Aorta (tissue), 5 donors: ENCODE measurements around the gene MEGF11. TPM values are rescaled to one million over a fixed set of nuclear protein-coding genes. Genes with fewer than 3 reads are reported as not detected.

ENCODE experiments used
- ATAC-seq: fragments of 200-7000 bp; cut with Tn5 transposase; one replicate; pipeline ENCODE4 v1.9.1; 2022; ENCODE audit warnings: moderate library complexity; ENCODE audit not compliant: low FRiP score
- DNase-seq, 2 donors: peaks; one replicate each; pipeline ENCODE4 v3.0.0-alpha.2; 2020
- H3K27ac ChIP-seq, 2 donors: one replicate each; pipeline ENCODE4 v1.5.1; 2013; ENCODE audit warnings: low read length in 2 of 2, mild to moderate bottlenecking in 2 of 2, moderate library complexity in 2 of 2, control low read depth in 1 of 2, inconsistent platforms in 1 of 2, low read depth in 1 of 2
- H3K27me3 ChIP-seq, 2 donors: one replicate each; pipeline ENCODE4 v1.6.1; 2013; ENCODE audit warnings: control low read depth in 1 of 2, low read length in 1 of 2, mild to moderate bottlenecking in 1 of 2, moderate library complexity in 1 of 2; ENCODE audit not compliant: insufficient read depth in 2 of 2, control insufficient read depth in 1 of 2
- H3K36me3 ChIP-seq, 2 donors: one replicate each; pipeline ENCODE4 v1.6.1; 2013; ENCODE audit warnings: control low read depth in 1 of 2, low read length in 1 of 2, mild to moderate bottlenecking in 1 of 2; ENCODE audit not compliant: insufficient read depth in 2 of 2, control insufficient read depth in 1 of 2
- H3K4me1 ChIP-seq, 2 donors: one replicate each; pipeline ENCODE4 v1.6.1; 2013; ENCODE audit warnings: low read length in 2 of 2, control low read depth in 1 of 2, mild to moderate bottlenecking in 1 of 2, moderate library complexity in 1 of 2; ENCODE audit not compliant: insufficient read depth in 2 of 2, control insufficient read depth in 1 of 2
- H3K4me3 ChIP-seq, 2 donors: one replicate each; pipeline ENCODE4 v1.5.1; 2013; ENCODE audit warnings: low read length in 2 of 2, control low read depth in 1 of 2, mild to moderate bottlenecking in 1 of 2
- H3K9me3 ChIP-seq: one replicate; pipeline ENCODE4 v1.6.1; 2013; ENCODE audit warnings: mild to moderate bottlenecking, low read length; ENCODE audit not compliant: control insufficient read depth
- WGBS, 2 donors: extraction: QIAGEN DNeasy Blood & Tissue Kit; methylation state at CpG; one replicate each; pipeline ENCODE4 v1.1.7; 2013; 5-methylcytosine and 5-hydroxymethylcytosine counted together
- intact Hi-C, 2 donors: fragments of 100-400 bp; cut with DNase I; formaldehyde crosslinking; loops; one replicate each; pipeline versions ENCODE4 v1.14.2 to v1.15.0; 2022
- polyA plus RNA-seq, 2 donors: library from polyadenylated mRNA; stranded (reverse); fragments of 200-250 nt; gene quantifications; one replicate each; pipeline ENCODE4 v1.2.3, GENCODE V29; 2013
- total RNA-seq, 2 donors: library from RNA; stranded (reverse); fragmentation: NEBNext Ultra II Directional; extraction: Animal tissue kit (Norgen Biotek cat#: 25700); gene quantifications; one replicate each; pipeline ENCODE4 v1.2.1, GENCODE V29; 2021
- donor health status: healthy with polysubstance abuse.
- donor health status: Bipolar disorder and iron deficiency.
- donor health status: DM: no; HTN: no; CAD: no.
- donor health status: DM: no; HTN: no; CAD: no.
- donor health status: DM: yes; HTN: yes; CAD: no.

MEGF11 gene
- total and polyA plus RNA-seq, 4 donors: not detected

GRCh38 chr15:66193066-66193465, 60.5 kb downstream of the MEGF11 start:
- ATAC-seq (no peak), DNase-seq (no peak)
- Histone ChIP-seq H3K27ac (no peak overlapping the region), H3K36me3 (no peaks in the 10 kb centered on the region), H3K27me3 (peaks cover 0 to 2% of the 10 kb centered on the region in 2 donors), H3K4me3 (no peak overlapping the region), H3K4me1 (no peaks in the 10 kb centered on the region), H3K9me3 (no peaks in the 10 kb centered on the region)
- 82 to 92% methylated on average over 3 of the region's 3 CpGs for WGBS, 2 donors
- intact Hi-C loops: no loop called here

GRCh38 chr15:66190746-66191145, 62.8 kb downstream of the MEGF11 start:
- ATAC-seq: no peak
- no peaks in the 10 kb centered on the region for H3K36me3 ChIP-seq
- 59 to 64% methylated on average over 5 of the region's 5 CpGs for WGBS, 2 donors
- H3K27ac ChIP-seq: no peak overlapping the region
- intact Hi-C loops: no loop called here
- no peaks in the 10 kb centered on the region for H3K4me1 ChIP-seq
- no peaks in the 10 kb centered on the region for H3K9me3 ChIP-seq
- peaks cover 0 to 2% of the 10 kb centered on the region in 2 donors for H3K27me3 ChIP-seq
- DNase-seq: no peak
- no peak overlapping the region for H3K4me3 ChIP-seq

GRCh38 chr15:66189291-66189690, 64.3 kb downstream of the MEGF11 start:
- WGBS, 2 donors: 85 to 89% methylated on average over 6 of the region's 6 CpGs
- intact Hi-C loops: no loop called here
- H3K27me3 ChIP-seq: peaks cover 0 to 2% of the 10 kb centered on the region in 2 donors

GRCh38 chr15:66188464-66188863, 65.1 kb downstream of the MEGF11 start:
- no peaks in the 10 kb centered on the region for H3K4me1 ChIP-seq
- no peaks in the 10 kb centered on the region for H3K36me3 ChIP-seq
- intact Hi-C loops: no loop called here
- peak; percentile 23 for ATAC-seq
- H3K9me3 ChIP-seq: no peaks in the 10 kb centered on the region
- no peak for DNase-seq
- 78 to 81% methylated on average over 4 of the region's 4 CpGs for WGBS, 2 donors
- H3K27ac ChIP-seq: no peak overlapping the region
- H3K4me3 ChIP-seq: no peak overlapping the region
- H3K27me3 ChIP-seq: peaks cover 0 to 2% of the 10 kb centered on the region in 2 donors

More at GRCh38 chr15:66189291-66189690, 64.3 kb downstream of the MEGF11 start:
- DNase-seq (no peak), ATAC-seq (no peak)
- no peaks in the 10 kb centered on the region for H3K9me3 ChIP-seq
- no peak overlapping the region for H3K27ac ChIP-seq
- H3K4me1 ChIP-seq: no peaks in the 10 kb centered on the region
- no peak overlapping the region for H3K4me3 ChIP-seq
- no peaks in the 10 kb centered on the region for H3K36me3 ChIP-seq

GRCh38 chr15:66187271-66187670, 66.3 kb downstream of the MEGF11 start:
- intact Hi-C loops: no loop called here
- Histone ChIP-seq H3K27me3 (no peaks in the 10 kb centered on the region), H3K4me1 (no peaks in the 10 kb centered on the region), H3K4me3 (no peak overlapping the region), H3K27ac (no peak overlapping the region), H3K36me3 (no peaks in the 10 kb centered on the region), H3K9me3 (no peaks in the 10 kb centered on the region)
- WGBS, 2 donors: 83 to 84% methylated on average over 6 of the region's 6 CpGs
- DNase-seq (no peak), ATAC-seq (no peak)

- 52 to 55% methylated on average over 7 of the region's 7 CpGs for WGBS, 2 donors
- Histone ChIP-seq H3K27ac (no peak overlapping the region), H3K36me3 (no peaks in the 10 kb centered on the region), H3K4me3 (no peak overlapping the region), H3K27me3 (no peaks in the 10 kb centered on the region), H3K4me1 (no peaks in the 10 kb centered on the region), H3K9me3 (no peaks in the 10 kb centered on the region)
- ATAC-seq (no peak), DNase-seq (no peak)
- intact Hi-C loops: no loop called here
These were observed 67.3 kb downstream of the MEGF11 start for GRCh38 chr15:66186049-66186825.

GRCh38 chr15:66184936-66185790, 68.4 kb downstream of the MEGF11 start:
- H3K27ac ChIP-seq: no peak overlapping the region
- no peaks in the 10 kb centered on the region for H3K36me3 ChIP-seq
- H3K4me3 ChIP-seq: no peak overlapping the region
- WGBS, 2 donors: 26 to 35% methylated on average over 8 of the region's 8 CpGs
- intact Hi-C loops: no loop called here
- no peaks in the 10 kb centered on the region for H3K4me1 ChIP-seq
- ATAC-seq (no peak), DNase-seq (peak in 1 of 2 donors; percentile 56)
- no peaks in the 10 kb centered on the region for H3K27me3 ChIP-seq
- H3K9me3 ChIP-seq: no peaks in the 10 kb centered on the region

GRCh38 chr15:66184492-66184891, 69.1 kb downstream of the MEGF11 start:
- WGBS, 2 donors: 49 to 51% methylated on average over 6 of the region's 6 CpGs
- intact Hi-C loops: no loop called here
- DNase-seq (no peak), ATAC-seq (no peak)
- H3K27ac ChIP-seq: no peak overlapping the region
- H3K36me3 ChIP-seq: no peaks in the 10 kb centered on the region
- H3K27me3 ChIP-seq: no peaks in the 10 kb centered on the region
- H3K9me3 ChIP-seq: no peaks in the 10 kb centered on the region
- no peaks in the 10 kb centered on the region for H3K4me1 ChIP-seq
- H3K4me3 ChIP-seq: no peak overlapping the region
